Activated T-cell treated with anti-CD3 and anti-CD28 coated beads for 48 hours (primary cell): Measurements from ENCODE around the gene RAB4B.
"Not testable (repeated sequence)": the region's sequence is repeated elsewhere in the genome, so short reads cannot be mapped to it uniquely, and the experiment has no call there.

Experiments used
- DNase-seq: peaks from one replicate; pipeline ENCODE4 v3.0.0-alpha.2; 2020; ENCODE audit warnings: low read depth

RAB4B gene

GRCh38 chr19:40750874-40751537, 27.0 kb upstream of the RAB4B start, which contains the start of gene SNRPA:
TSS of gene SNRPA (plus strand) at chr19:40751203. CDS start at chr19:40751409, 206 bp downstream.
- DNase-seq, result peak; percentile 92

- DNase-seq, result no peak
Measured at GRCh38 chr19:40752257-40752781, 25.7 kb upstream of the RAB4B start.

DNA sequence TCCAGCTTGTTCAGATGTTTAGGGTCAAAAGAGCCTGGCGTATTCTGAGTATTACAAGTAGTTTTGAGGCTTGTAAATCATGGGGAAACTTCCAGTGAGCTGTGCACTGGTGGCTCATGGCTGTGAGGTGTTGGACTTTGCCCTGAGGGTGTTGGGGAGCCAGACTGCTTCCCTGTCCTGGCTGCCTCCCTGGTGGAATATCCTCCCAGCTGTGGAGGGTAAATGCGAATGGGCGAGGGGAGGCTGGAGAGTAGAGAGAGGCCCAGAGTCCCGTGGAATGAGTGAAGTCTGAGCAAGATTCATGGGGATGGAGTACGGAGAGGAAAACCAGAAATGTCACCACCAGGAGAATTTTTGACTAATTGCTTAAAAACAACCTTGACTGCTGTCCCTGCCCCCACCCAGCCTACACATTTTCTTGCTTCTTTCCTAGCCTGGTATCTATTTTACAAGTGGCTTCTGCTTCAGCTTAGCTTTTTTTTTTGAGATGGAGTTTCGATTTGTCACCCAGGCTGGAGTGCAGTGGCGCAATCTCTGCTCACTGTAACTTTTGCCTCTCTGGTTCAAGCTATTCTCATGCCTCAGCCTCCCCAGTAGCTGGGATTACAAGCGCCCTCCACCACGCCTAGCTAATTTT, 23.3 kb upstream of the RAB4B start:
- DNase-seq, result peak; percentile 63

GRCh38 chr19:40755248-40755624, 22.8 kb upstream of the RAB4B start:
- no peak for DNase-seq

DNA sequence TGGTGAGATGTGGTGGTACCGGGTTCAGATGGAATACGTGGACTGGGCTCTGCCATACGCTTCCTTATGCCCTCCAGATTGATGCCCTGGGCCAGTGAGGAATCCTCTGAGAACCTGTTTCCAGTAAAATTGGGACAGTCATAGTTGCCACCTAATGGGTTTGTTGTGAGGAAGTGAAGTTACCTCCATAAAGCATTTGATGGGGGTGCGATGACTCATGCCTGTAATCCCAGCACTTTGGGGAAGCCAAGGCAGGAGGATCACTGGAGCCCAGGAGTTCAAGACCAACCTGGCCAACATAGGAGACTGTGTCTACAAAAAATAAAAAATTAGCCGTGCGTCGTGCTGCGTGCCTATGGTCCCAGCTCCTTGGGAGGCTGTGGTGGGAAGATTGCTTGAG, 22.3 kb upstream of the RAB4B start:
- no peak for DNase-seq

DNA sequence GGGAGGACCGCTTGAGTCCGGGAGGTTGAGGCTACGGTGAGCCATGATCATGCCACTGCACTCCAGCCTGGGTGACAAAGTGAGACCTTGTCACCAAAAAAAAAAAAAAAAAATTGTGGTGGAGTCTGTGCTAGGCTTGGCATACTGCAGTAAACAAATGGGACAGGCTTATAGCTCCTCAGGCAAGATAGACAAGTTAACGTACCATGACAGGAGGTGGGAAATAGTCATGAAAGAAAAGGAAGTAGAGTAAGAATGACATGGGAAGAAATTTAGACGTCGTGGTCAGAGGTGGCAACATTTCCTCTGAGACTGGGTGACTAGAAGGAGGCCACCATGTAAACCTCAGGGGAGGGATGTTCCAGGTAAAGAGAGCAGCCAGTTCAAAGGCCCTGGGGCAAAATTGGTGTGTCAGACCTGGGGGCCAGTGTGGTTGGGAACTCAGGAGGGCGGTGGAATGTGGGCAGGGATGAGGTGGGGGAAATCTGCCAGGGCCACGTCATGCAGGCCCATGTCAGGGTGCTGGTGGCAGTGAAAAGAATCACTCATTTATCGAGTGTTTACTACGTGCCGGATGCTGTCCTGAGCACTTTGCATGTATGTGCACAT, 21.4 kb upstream of the RAB4B start:
- no peak for DNase-seq

GRCh38 chr19:40758491-40758890, 19.6 kb upstream of the RAB4B start:
- DNase-seq, result no peak

- DNase-seq, result no peak
Measured at GRCh38 chr19:40759352-40759751, 18.7 kb upstream of the RAB4B start.

- no peak for DNase-seq
Measured at GRCh38 chr19:40762754-40763470, 15.1 kb upstream of the RAB4B start.

DNA sequence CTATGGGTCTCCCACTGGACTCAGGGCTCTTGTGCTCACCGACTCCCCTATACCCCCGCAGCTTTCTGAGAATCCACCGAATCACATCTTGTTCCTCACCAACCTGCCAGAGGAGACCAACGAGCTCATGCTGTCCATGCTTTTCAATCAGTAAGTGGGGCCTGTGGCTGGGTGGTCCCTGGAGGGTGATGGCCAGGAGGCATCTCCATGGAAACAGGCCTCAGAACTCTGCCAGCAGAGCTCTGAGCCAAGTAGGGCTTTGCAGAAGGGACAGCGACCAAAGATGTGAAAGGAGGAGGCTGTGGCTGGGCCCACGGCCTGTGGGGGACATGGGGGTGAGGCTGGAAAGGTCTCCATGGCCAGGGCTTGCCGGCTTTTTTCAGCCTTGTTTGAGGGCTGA, 14.5 kb upstream of the RAB4B start:
- no peak for DNase-seq

DNA sequence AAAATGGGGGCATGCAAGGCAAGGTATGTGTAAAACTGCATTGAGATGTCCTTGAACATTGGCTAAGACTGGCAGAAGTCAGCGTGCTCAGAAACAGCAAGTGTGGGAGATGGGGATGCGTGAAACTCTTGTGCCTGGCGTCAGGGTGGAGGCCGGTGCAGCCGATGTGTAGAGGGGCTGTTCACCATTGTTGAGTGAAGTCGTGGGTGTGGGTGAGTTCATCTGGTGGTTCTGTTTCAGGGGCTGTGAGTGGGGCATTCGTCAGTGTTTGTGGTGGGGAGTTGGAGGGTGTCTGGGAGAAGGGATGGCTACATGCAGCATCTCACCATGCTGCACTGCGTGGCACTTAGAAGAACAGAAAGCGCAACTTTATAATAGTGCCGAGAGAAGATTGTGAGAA, 14.1 kb upstream of the RAB4B start:
- DNase-seq, result no peak

DNA sequence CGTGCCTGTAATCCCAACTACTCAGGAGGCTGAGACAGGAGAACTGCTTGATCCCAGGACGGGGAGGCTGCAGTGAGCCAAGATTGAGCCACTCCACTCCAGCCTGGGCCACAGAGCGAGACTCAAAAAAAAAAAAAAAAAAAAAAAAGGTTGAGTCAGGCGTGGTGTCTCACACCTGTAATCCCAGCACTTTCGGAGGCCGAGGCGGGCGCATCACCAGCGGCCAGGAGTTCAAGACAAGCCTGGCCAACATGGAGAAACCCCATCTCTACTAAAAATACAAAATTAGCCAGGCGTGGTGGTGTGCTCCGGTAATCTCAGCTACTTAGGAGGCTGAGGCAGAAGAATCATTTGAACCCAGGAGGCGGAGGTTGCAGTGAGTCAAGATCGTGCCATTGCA, 11.7 kb upstream of the RAB4B start:
- DNase-seq, result not testable (repeated sequence)

- DNase-seq, result no peak
Measured at GRCh38 chr19:40768869-40769268, 9.2 kb upstream of the RAB4B start.

DNA sequence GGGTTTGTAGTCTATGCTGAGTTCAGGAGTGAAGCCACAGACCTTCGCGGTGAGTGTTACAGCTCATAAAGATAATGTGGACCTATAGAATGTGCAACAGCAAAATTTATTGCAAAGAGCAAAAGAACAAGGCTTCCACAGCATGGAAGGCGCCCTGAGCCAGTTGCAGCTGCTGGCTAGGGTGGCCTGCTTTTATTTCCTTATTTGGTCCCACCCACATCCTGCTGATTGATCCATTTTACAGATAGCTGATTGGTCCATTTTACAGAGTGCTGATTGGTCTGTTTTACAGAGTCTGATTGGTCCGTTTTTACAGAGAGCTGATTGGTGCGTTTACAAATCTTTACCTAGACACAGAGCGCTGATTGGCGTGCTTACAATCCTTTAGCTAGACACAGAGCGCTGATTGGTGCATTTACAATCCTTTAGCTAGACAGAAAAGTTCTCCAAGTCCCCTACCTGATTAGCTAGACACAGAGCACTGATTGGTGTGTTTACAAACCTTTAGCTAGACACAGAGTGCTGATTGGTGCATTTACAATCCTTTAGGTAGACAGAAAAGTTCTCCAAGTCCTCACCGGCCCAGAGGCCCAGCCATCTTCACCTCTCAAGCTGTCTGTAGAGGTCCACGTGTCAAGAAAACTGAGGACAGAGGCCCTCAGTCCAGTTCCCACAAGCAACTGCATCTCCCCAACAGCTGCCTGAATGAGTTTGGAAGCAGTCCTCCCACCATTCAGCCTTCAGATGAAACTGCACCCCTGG, 6.8 kb upstream of the RAB4B start:
- DNase-seq, result not testable (repeated sequence)

- DNase-seq, result no peak
Measured at GRCh38 chr19:40774916-40775631, 3.0 kb upstream of the RAB4B start, which contains the start of gene MIA. TSS of gene MIA (plus strand) at chr19:40775521. CDS start at chr19:40775543, 22 bp downstream.

- DNase-seq, result no peak
Measured at GRCh38 chr19:40775632-40776022, 2.4 kb upstream of the RAB4B start.

- no peak for DNase-seq
Measured at GRCh38 chr19:40776364-40776763, 1.7 kb upstream of the RAB4B start.

- peak; percentile 79 for DNase-seq
Measured at GRCh38 chr19:40776932-40777644, 959 bp upstream of the RAB4B start.

DNA sequence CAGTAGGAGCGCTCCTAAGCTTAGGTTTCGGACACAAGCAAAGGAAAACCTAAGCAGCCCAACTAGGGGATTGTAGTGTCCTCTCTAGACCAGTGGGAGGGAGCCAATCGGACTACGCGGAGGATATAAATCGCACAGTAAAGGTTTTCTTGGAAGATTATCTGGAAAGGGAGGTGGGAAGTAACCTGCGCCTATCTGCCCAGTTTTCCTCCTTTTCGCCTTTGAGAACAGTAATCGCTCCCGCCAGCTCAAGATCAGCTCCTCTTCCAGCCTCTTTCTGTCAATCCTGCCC, 456 bp upstream of the RAB4B start:
- DNase-seq, result no peak

GRCh38 chr19:40778706-40779284, 748 bp downstream of the RAB4B start:
- no peak for DNase-seq
